Measurements from ENCODE around the gene EFHC1.

DNA sequence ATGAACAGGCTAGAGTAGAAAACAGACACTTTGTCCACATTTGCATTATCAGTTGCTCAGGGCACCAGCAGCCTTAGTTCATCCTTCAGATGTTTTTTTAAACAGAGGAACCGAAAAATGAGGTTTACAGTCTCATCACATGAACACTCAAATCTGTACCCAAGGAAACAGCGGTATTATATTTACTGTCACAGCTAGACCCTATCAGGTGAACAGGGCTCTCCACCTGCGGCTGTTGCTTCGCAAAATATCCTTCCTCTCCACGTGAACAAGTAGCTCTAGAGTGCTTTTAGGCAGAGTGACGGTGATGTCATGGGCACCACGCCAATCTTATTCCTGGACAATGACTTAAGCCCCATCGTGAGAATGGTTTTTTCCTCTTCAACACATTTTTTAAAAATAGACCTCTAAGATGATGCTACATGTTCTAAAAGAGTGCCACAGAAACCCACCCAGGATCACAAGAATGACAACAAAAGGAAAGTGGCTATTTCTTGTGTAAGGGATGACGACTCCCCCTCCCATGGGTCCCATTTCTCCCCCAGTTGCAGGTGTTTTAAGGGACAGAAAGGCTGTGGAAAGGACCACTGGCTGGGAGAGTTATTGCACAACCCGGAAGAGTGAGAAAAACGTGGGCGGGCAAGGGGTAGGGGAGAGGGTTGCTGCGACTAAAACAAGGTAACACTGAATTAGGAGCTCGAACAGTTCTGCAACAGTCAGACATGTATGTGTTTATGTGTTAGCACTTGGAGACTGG lies 77.7 kb downstream of the EFHC1 start:
- TF ChIP-seq, protein P1, sequence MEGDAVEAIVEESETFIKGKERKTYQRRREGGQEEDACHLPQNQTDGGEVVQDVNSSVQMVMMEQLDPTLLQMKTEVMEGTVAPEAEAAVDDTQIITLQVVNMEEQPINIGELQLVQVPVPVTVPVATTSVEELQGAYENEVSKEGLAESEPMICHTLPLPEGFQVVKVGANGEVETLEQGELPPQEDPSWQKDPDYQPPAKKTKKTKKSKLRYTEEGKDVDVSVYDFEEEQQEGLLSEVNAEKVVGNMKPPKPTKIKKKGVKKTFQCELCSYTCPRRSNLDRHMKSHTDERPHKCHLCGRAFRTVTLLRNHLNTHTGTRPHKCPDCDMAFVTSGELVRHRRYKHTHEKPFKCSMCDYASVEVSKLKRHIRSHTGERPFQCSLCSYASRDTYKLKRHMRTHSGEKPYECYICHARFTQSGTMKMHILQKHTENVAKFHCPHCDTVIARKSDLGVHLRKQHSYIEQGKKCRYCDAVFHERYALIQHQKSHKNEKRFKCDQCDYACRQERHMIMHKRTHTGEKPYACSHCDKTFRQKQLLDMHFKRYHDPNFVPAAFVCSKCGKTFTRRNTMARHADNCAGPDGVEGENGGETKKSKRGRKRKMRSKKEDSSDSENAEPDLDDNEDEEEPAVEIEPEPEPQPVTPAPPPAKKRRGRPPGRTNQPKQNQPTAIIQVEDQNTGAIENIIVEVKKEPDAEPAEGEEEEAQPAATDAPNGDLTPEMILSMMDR (conservative IDR thresholded peaks at IDR 0.05; ENCODE audit: low read depth in 2 of 2), result no peak
- TF ChIP-seq EZH2 (IDR thresholded peaks at IDR 0.05; ENCODE audit: low read depth, unreplicated experiment) (no peak), POLR2AphosphoS5 (IDR thresholded peaks at IDR 0.05; ENCODE audit: low read depth) (no peak), STAT1 (IDR thresholded peaks at IDR 0.05; ENCODE audit: unreplicated experiment) (no peak), CREB1 (CRISPR knock-in tag; IDR thresholded peaks at IDR 0.05; ENCODE audit: low read depth) (no peak), JUNB (IDR thresholded peaks at IDR 0.05; ENCODE audit: unreplicated experiment) (no peak), ZNF331 (CRISPR knock-in tag; IDR thresholded peaks at IDR 0.05; ENCODE audit: low read depth) (no peak)
- TF ChIP-seq, protein P2, sequence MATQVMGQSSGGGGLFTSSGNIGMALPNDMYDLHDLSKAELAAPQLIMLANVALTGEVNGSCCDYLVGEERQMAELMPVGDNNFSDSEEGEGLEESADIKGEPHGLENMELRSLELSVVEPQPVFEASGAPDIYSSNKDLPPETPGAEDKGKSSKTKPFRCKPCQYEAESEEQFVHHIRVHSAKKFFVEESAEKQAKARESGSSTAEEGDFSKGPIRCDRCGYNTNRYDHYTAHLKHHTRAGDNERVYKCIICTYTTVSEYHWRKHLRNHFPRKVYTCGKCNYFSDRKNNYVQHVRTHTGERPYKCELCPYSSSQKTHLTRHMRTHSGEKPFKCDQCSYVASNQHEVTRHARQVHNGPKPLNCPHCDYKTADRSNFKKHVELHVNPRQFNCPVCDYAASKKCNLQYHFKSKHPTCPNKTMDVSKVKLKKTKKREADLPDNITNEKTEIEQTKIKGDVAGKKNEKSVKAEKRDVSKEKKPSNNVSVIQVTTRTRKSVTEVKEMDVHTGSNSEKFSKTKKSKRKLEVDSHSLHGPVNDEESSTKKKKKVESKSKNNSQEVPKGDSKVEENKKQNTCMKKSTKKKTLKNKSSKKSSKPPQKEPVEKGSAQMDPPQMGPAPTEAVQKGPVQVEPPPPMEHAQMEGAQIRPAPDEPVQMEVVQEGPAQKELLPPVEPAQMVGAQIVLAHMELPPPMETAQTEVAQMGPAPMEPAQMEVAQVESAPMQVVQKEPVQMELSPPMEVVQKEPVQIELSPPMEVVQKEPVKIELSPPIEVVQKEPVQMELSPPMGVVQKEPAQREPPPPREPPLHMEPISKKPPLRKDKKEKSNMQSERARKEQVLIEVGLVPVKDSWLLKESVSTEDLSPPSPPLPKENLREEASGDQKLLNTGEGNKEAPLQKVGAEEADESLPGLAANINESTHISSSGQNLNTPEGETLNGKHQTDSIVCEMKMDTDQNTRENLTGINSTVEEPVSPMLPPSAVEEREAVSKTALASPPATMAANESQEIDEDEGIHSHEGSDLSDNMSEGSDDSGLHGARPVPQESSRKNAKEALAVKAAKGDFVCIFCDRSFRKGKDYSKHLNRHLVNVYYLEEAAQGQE (IDR thresholded peaks at IDR 0.05; ENCODE audit: unreplicated experiment), result no peak
- TF ChIP-seq, protein P3, sequence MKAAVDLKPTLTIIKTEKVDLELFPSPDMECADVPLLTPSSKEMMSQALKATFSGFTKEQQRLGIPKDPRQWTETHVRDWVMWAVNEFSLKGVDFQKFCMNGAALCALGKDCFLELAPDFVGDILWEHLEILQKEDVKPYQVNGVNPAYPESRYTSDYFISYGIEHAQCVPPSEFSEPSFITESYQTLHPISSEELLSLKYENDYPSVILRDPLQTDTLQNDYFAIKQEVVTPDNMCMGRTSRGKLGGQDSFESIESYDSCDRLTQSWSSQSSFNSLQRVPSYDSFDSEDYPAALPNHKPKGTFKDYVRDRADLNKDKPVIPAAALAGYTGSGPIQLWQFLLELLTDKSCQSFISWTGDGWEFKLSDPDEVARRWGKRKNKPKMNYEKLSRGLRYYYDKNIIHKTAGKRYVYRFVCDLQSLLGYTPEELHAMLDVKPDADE (IDR thresholded peaks at IDR 0.05), result no peak

Data from GM23338 (cell line).